HG03175 (cell line): Measurements from ENCODE around the gene ZBP1.

Experiments used
- ATAC-seq: cut with Tn5 transposase; IDR thresholded peaks from one replicate; pipeline ENCODE4 v1.9.1; 2021; ENCODE audit warnings: mild to moderate bottlenecking, moderate library complexity; ENCODE audit not compliant: unreplicated experiment

The ZBP1 gene

GRCh38 chr20:57588596-57588995, 31.6 kb downstream of the ZBP1 start:
- no peak for ATAC-seq

DNA sequence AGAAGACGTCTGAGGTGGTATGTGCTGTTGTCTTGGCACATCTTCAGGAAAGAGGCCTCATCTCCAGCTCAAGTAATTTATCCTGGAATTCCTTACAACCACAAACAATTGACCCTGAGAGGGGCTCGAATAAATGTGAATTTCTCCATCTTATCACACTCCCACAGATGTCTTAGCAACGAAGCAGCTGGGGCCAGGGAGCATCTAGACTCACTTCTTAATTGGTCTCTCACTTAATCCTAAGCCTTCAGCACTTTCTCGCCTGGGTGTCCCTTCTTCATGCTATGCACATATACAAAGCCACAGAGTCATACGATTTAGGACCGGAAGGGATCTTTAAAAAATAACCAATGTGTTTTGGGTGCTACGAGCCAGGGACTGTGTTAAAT, 32.2 kb downstream of the ZBP1 start:
- no peak for ATAC-seq

DNA sequence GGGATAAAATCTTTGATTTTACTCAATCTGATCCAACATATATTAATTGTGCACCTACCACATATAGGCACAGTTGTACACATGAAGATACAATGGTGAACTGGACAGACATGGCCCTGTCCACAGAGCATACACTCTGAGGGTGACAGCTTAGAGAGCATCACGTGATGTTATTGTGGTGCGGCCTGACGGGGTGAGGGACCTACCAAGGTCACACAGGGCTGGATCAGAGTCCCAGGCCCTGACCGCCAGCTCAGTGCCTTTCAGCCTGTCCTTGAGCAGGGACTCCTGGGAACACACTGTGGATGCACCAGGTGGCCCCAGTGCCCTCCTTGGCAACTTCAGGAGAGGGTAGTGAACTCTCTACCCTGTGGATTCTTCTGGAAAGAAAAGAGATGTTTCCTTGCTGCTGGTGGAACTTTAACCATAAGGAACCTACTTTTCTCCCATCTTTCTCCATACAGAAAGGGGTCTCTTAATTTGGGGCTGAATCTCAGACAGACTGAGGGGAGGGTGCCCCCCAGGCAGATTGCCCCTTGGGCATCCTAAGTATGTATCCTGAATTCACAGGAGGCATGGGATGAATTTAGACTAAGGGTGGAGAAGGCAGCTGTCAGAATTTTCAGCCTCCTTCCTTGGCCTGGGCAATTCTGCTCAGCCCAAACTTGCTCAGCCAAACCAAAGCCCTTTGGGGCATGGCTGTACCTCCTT, 32.8 kb downstream of the ZBP1 start:
- ATAC-seq: no peak

- no peak for ATAC-seq
Observed at GRCh38 chr20:57586943-57587277, 33.3 kb downstream of the ZBP1 start.

GRCh38 chr20:57586370-57586793, 33.8 kb downstream of the ZBP1 start:
- no peak for ATAC-seq

DNA sequence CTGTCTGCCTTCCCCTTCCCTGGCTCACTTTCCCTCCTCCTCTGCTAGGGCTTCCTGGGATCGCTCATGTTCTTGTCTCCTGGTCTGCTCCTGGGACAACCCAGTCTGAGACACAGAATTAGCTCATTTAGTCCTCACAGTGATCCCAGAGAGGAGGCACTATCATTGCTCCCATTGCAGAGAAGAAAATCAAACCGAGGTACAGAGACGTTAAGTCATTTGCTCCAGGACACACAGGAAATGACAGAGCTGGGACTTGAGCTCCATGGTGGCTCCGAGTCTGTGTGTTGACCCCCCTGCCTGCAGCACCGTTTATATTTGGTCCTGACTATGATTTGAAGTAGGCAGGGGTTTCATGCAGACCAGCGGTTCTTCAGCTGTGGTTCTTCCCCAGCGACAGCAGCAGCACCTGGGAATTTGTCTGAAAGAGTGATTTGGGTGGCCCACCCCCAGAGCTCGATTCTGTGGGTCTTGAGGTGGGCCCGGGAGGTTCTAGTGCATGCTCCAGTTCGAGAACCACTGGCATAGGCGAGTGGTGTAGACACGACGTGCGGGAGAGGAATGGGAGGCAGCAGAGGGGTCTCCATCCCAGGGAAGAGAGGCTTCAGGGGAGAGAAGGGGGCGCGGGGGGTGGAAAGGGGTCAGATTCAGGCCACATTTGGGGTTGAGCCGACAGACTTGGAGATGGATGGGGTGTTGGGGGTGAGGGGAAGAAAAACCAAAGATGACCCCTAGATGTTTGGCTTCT, 34.6 kb downstream of the ZBP1 start:
- ATAC-seq: no peak

GRCh38 chr20:57584768-57585461, 35.3 kb downstream of the ZBP1 start:
- no peak for ATAC-seq

GRCh38 chr20:57583289-57584257, 36.7 kb downstream of the ZBP1 start:
- no peak for ATAC-seq

GRCh38 chr20:57582432-57583288, 37.6 kb downstream of the ZBP1 start:
- no peak for ATAC-seq

DNA sequence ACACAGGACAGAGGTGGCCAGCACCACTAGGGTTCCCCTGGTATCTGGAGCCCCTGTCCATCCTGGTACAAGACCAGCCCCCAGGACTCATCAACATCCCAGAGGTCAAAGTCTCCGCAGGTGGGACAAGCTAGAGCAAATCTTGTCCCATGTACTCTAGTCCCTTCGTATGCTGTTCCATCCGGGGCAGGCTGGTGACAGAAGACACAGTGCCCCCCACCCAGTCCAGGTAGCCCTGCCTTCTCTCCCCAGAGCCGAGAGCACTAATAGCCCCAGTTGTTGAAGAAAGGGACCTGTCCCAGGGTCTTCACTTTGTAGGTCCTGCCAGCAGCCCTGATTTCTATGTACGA, 38.2 kb downstream of the ZBP1 start:
- ATAC-seq: no peak

GRCh38 chr20:57581202-57582028, 38.8 kb downstream of the ZBP1 start:
- no peak for ATAC-seq

DNA sequence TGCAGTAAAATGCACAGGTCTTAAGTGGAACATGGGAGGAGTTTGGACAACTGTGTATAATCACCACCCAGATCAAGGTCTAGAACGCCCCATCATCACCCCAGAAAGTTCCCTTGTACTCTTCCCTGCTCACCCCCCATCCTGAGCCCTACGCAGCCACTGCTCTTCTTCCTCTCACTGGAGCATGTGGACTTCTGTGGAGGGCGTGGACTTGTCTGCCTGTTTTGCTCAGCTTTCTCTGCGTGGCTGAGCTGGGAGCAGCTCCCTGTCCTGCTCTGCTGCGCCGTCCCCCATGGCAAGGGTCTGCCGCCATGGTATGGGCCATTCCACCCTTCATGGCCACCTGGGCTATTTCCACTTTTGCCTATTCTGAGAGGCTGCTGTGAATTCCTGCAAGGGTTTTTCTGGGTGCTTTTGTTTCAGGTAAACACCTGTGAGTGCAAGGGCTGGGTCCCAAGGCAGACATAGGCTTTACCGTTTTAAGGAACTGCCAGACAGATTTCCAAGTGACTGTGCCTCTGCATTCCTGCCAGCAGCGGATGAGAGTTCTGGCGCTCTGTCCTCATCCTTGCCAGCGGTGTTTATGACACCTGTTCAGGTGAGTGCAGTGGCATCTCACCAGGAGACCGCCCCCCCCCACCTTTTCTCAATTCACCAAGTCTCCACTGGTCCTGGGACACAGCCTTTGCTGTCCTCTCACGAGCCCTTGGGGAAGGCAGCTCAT, 39.6 kb downstream of the ZBP1 start:
- ATAC-seq: no peak

DNA sequence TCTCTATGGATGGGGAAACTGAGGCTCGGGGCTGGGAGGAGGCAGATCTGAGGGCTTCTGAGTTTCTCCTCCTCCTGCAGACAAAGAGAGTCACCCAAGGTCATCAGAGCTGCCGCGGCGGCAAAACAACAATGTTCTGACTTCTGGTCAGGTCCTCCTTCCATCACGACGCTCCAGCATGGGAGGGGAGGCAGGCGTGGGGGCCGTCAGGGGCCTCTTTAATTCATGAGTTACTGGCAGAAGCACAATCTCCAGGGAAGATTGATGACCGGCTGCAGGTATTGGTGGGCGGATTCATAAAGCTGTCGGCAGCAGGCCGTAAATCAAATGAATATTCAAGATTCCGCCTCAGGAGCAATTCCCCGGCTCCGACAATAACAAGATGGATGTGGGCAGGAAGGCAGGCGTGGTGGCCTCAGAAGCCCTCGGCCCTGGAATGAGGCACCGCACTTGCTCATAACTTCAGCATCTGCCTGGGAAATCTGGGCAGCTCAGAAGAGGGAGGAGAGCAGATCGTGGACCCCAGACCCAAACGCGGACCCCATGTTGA, 40.3 kb downstream of the ZBP1 start:
- no peak for ATAC-seq

GRCh38 chr20:57579331-57579897, 40.8 kb downstream of the ZBP1 start:
- ATAC-seq: no peak

DNA sequence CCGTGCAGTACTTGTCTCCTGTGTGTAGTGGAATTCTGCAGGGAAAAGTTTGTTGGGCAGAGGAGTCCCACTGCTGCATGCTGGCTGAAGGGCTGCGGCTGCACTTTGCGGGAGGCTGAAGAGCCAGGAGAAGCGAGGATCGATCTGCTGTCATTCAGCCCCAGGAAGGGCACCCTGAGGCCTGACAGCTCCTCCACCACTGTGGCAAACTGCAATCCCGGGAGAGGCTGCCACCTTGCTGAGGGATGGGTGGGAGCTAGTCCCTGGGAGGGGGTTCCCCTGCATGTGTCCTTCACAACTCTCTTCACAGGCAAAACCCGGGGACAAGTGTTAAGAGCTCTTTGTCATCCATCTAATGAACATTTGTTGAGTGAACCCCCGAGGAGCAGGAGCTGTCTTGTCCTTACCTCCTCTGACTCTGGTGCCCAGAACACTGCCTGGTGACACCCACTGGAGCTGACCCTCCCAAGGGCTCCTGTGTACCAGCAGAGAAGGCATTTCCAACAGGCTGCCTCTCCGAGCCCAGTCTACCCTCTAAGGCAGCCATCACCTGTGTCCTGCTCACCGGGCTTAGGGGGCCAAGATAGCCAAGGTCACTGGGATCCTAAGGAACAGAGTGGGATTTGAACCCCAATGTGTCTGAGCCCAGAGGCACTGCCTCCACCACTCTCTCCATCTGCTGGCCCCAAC, 41.6 kb downstream of the ZBP1 start:
- ATAC-seq: no peak

DNA sequence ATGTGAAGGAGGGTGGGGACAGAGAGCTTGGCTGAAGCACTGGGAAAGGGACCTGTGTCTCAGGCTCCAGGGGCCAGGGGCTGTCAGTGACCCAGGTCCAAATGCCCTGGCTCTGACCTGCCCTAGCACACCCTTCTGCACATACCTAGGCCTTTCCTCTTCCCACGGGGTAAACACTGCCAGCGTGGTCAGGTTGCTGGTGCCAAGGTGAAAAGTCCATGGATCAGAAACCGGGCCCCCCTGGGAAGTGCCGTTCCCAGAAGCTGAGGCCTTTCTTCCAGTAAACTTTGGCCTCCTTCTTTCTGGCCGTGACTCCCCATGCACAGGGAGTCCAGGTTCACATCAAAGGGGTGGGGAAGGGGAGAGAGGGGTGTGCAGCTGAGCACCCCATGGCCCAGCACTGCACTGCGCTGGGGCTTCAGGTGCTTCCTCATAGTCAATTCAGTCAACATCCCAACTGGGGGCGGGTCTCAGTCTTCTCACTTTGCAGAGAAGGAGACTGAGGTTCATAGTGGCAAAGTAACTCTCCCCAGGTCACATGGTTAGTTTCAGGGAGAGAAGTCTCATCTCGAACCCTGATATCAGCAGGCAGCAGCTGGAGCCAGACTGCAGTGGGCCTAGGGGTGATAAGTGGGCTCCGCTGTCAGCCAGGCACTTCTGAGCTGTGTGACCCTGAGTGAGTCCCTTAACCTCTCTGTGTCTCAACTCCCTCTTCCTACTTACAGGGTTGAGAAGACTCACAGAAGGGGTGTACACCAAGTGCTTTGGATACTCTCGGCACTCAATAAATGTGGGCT, 42.3 kb downstream of the ZBP1 start:
- ATAC-seq: no peak
